ENCODE data around the gene MET. TPM values are rescaled to one million over a fixed set of nuclear protein-coding genes. Genes with fewer than 3 reads are reported as not detected.
A peak's percentile ranks its signal among the peaks of the same experiment; 100 is the strongest.

The MET gene
- total and polyA plus RNA-seq, 4 donors: 10.2 to 41.9 (median 25.4) TPM

GRCh38 chr7:116805100-116805544 lies 133.1 kb downstream of the MET start:
- H3K4me1 ChIP-seq (ENCODE audit: control insufficient read depth in 4 of 4, insufficient read depth in 4 of 4, low read length in 3 of 4): peaks cover 11 to 53% (median 33%) of the 10 kb centered on the region in 4 donors
- H3K4me3 ChIP-seq (ENCODE audit: low read depth in 1 of 3, low read length in 3 of 3): peak overlapping the region in 1 of 3 donors; percentile 23
- no peak overlapping the region for H3K9ac ChIP-seq (ENCODE audit: low read depth in 1 of 2, low read length in 2 of 2)
- no peaks in the 10 kb centered on the region for H3K27me3 ChIP-seq (ENCODE audit: control insufficient read depth in 4 of 4, insufficient read depth in 4 of 4, low read length in 3 of 4)
- DNase-seq (ENCODE audit: low spot score): no peak
- H3K36me3 ChIP-seq (ENCODE audit: control insufficient read depth in 4 of 4, insufficient read depth in 3 of 4, low read depth in 1 of 4, low read length in 3 of 4): no peaks in the 10 kb centered on the region
- no peaks in the 10 kb centered on the region for H3K9me3 ChIP-seq (ENCODE audit: control insufficient read depth in 4 of 4, low read length in 3 of 4)
- 21% methylated on average over 7 of the region's 7 CpGs for WGBS
- H3K27ac ChIP-seq (ENCODE audit: low read depth in 1 of 2, low read length in 2 of 2): peak overlapping the region; percentile 80 to 83
- TF ChIP-seq JUND (IDR thresholded peaks at IDR 0.05) (peak in 1 of 2 donors; percentile 9), FOXA2 (IDR thresholded peaks at IDR 0.05) (peak; percentile 64), TAF1 (conservative IDR thresholded peaks at IDR 0.05) (no peak), RAD21 (IDR thresholded peaks at IDR 0.05) (no peak), FOXA1 (IDR thresholded peaks at IDR 0.05) (peak; percentile 26), HNF4A (conservative IDR thresholded peaks at IDR 0.05) (peak; percentile 64 to 68), RXRA (IDR thresholded peaks at IDR 0.05) (peak; percentile 5 to 18)

- peak overlapping the region; percentile 80 to 83 for H3K27ac ChIP-seq (ENCODE audit: low read depth in 1 of 2, low read length in 2 of 2)
- no peaks in the 10 kb centered on the region for H3K36me3 ChIP-seq (ENCODE audit: control insufficient read depth in 4 of 4, insufficient read depth in 3 of 4, low read depth in 1 of 4, low read length in 3 of 4)
- 56% methylated on average over 7 of the region's 7 CpGs for WGBS
- no peak overlapping the region for H3K4me3 ChIP-seq (ENCODE audit: low read depth in 1 of 3, low read length in 3 of 3)
- DNase-seq (ENCODE audit: low spot score): no peak
- no peak for TF ChIP-seq CTCF (IDR thresholded peaks at IDR 0.05; ENCODE audit: low read depth, low read length, missing input control)
- no peak for TF ChIP-seq SP1 (IDR thresholded peaks at IDR 0.05)
- TF ChIP-seq RXRA (IDR thresholded peaks at IDR 0.05): peak in 1 of 2 donors; percentile 9
- TF ChIP-seq MAX (IDR thresholded peaks at IDR 0.05): no peak
- peaks cover 9 to 49% (median 38%) of the 10 kb centered on the region in 4 donors for H3K4me1 ChIP-seq (ENCODE audit: control insufficient read depth in 4 of 4, insufficient read depth in 4 of 4, low read length in 3 of 4)
- H3K9ac ChIP-seq (ENCODE audit: low read depth in 1 of 2, low read length in 2 of 2): peak overlapping the region in 1 of 2 donors; percentile 11
- no peaks in the 10 kb centered on the region for H3K9me3 ChIP-seq (ENCODE audit: control insufficient read depth in 4 of 4, low read length in 3 of 4)
- H3K27me3 ChIP-seq (ENCODE audit: control insufficient read depth in 4 of 4, insufficient read depth in 4 of 4, low read length in 3 of 4): no peaks in the 10 kb centered on the region
These were observed 134.3 kb downstream of the MET start for GRCh38 chr7:116806046-116806944.

- Histone ChIP-seq H3K4me3 (ENCODE audit: low read depth in 1 of 3, low read length in 3 of 3) (no peak overlapping the region), H3K27me3 (ENCODE audit: control insufficient read depth in 4 of 4, insufficient read depth in 4 of 4, low read length in 3 of 4) (no peaks in the 10 kb centered on the region), H3K4me1 (ENCODE audit: control insufficient read depth in 4 of 4, insufficient read depth in 4 of 4, low read length in 3 of 4) (peaks cover 10 to 46% (median 36%) of the 10 kb centered on the region in 4 donors), H3K27ac (ENCODE audit: low read depth in 1 of 2, low read length in 2 of 2) (no peak overlapping the region), H3K36me3 (ENCODE audit: control insufficient read depth in 4 of 4, insufficient read depth in 3 of 4, low read depth in 1 of 4, low read length in 3 of 4) (no peaks in the 10 kb centered on the region), H3K9ac (ENCODE audit: low read depth in 1 of 2, low read length in 2 of 2) (no peak overlapping the region), H3K9me3 (ENCODE audit: control insufficient read depth in 4 of 4, low read length in 3 of 4) (no peaks in the 10 kb centered on the region)
- WGBS: 91% methylated on average over 3 of the region's 3 CpGs
- TF ChIP-seq FOXA2 (IDR thresholded peaks at IDR 0.05): no peak
- TF ChIP-seq RAD21 (IDR thresholded peaks at IDR 0.05): no peak
- TF ChIP-seq MAX (IDR thresholded peaks at IDR 0.05): no peak
- no peak for TF ChIP-seq REST (IDR thresholded peaks at IDR 0.05)
- no peak for TF ChIP-seq ZBTB33 (IDR thresholded peaks at IDR 0.05)
- TF ChIP-seq TAF1 (conservative IDR thresholded peaks at IDR 0.05): no peak
- TF ChIP-seq JUND (IDR thresholded peaks at IDR 0.05): no peak
- TF ChIP-seq YY1 (IDR thresholded peaks at IDR 0.05): no peak
- TF ChIP-seq FOXA1 (IDR thresholded peaks at IDR 0.05): no peak
- TF ChIP-seq RXRA (IDR thresholded peaks at IDR 0.05): no peak
- no peak for TF ChIP-seq SP1 (IDR thresholded peaks at IDR 0.05)
- no peak for TF ChIP-seq ATF3 (IDR thresholded peaks at IDR 0.05)
- no peak for TF ChIP-seq HNF4G (IDR thresholded peaks at IDR 0.05)
- no peak for TF ChIP-seq NR2F2 (IDR thresholded peaks at IDR 0.05)
- DNase-seq (ENCODE audit: low spot score): no peak
These were observed 135.1 kb downstream of the MET start for GRCh38 chr7:116807011-116807560.
